Lower leg skin (tissue), 3 donors: Measurements from ENCODE around the gene GPR37L1.

ENCODE experiments used
- POLR2A ChIP-seq, 2 donors: fragments of 450-650 bp; IDR thresholded peaks; one replicate each; pipeline ENCODE4 v1.6.1; 2016 to 2017; ENCODE audit warnings: antibody characterized with exemption in 2 of 2, mild to moderate bottlenecking in 1 of 2, moderate library complexity in 1 of 2
- TF ChIP-seq, protein P1 (sequence below), 3 donors: fragments of 450-650 bp; IDR thresholded peaks; one replicate each; pipeline ENCODE4 v1.5.1; 2016; ENCODE audit warnings: antibody characterized with exemption in 3 of 3, mild to moderate bottlenecking in 3 of 3, moderate library complexity in 2 of 3

DNA sequence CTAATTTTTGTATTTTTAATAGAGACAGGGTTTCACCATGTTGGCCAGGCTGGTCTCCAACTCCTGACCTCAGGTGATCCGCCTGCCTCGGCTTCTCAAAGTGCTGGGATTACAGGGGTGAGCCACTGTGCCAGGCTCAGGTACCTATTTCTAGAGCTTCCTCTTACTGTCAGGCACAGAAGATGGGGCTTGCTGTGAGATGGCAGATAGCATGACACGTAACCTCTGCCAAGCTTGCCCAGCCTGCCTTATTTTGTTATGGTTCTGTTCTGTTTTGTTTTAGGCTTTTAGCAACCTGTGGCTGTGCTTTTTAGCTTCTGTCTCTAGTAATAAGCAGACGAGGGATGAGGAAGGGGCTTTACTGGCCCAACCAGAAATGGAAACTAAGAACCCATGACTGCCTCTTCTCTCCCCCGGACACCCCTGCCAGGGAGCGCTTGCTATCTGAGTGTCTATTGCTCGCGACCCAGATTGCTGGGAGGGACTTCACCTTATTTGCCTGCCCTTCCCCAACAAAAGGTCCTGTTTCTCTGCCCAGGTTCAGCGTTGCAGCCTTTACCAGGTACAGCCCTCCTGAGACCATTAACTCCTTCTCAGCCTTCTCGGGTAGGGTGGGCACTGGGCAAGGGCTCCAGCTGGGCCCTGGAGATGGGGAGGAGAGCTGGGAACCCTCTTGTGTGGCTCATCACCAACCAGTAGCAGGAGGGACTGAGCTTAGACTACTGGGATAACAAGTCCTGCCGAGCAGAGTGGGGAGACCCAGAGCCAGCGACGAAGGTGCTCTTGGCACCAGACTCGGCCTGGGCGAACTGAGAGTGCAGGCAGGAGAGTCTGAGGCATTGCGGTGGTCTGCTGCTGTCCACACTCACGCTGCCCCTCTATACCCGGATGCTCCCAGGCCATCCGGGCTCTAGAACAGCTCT is 57.4 kb downstream of the GPR37L1 start:
- TF ChIP-seq, protein P1, sequence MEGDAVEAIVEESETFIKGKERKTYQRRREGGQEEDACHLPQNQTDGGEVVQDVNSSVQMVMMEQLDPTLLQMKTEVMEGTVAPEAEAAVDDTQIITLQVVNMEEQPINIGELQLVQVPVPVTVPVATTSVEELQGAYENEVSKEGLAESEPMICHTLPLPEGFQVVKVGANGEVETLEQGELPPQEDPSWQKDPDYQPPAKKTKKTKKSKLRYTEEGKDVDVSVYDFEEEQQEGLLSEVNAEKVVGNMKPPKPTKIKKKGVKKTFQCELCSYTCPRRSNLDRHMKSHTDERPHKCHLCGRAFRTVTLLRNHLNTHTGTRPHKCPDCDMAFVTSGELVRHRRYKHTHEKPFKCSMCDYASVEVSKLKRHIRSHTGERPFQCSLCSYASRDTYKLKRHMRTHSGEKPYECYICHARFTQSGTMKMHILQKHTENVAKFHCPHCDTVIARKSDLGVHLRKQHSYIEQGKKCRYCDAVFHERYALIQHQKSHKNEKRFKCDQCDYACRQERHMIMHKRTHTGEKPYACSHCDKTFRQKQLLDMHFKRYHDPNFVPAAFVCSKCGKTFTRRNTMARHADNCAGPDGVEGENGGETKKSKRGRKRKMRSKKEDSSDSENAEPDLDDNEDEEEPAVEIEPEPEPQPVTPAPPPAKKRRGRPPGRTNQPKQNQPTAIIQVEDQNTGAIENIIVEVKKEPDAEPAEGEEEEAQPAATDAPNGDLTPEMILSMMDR (IDR thresholded peaks at IDR 0.05) = no peak
- TF ChIP-seq POLR2A (IDR thresholded peaks at IDR 0.05) = no peak
